HG03108 (cell line): Measurements from ENCODE around the gene TMEM80.
A peak's percentile ranks its signal among the peaks of the same experiment; 100 is the strongest.
"Not testable (repeated sequence)": the region's sequence is repeated elsewhere in the genome, so short reads cannot be mapped to it uniquely, and the experiment has no call there.

ENCODE experiments used
- ATAC-seq: cut with Tn5 transposase; IDR thresholded peaks from one replicate; pipeline ENCODE4 v1.9.1; 2021; ENCODE audit warnings: moderate library complexity; ENCODE audit not compliant: unreplicated experiment

Gene TMEM80

DNA sequence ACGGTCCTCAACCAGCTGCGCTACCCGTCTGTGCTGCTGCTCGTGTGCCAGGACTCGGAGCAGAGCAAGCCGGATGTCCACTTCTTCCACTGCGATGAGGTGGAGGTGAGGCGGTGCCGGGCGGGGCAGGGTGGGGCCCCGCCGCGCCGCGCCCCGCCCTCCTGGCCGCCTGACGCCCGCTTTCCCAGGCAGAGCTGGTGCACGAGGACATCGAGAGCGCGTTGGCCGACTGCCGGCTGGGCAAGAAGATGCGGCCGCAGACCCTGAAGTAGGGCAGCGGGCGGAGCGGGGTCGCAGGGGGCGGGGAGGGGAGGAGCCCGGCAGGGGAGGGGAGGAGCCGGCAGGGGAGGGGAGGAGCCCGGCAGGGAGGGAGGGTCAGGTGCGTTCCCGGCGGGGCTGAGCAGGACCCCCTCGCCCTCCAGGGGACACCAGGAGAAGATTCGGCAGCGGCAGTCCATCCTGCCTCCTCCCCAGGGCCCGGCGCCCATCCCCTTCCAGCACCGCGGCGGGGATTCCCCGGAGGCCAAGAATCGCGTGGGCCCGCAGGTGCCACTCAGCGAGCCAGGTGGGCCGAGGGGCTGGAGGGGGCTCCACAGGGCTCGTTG lies 25.1 kb downstream of the TMEM80 start:
- ATAC-seq = no peak

DNA sequence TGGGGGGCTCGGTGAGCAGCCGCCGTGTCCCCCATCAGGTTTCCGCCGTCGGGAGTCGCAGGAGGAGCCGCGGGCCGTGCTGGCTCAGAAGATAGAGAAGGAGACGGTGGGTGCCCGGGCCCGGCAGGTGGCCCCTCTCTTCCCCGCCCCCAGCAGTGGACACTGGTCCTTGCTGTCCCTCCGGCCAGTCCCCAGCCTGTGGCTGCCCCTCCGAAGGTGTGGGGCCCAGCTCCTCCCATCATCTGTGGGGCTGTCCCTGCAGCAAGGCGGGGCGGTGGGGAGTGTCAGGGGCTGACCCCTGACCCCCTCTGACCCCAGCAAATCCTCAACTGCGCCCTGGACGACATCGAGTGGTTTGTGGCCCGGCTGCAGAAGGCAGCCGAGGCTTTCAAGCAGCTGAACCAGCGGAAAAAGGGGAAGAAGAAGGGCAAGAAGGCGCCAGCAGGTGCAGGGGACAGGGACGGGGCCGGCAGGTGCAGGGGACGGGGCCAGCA lies 25.7 kb downstream of the TMEM80 start:
- no peak for ATAC-seq

DNA sequence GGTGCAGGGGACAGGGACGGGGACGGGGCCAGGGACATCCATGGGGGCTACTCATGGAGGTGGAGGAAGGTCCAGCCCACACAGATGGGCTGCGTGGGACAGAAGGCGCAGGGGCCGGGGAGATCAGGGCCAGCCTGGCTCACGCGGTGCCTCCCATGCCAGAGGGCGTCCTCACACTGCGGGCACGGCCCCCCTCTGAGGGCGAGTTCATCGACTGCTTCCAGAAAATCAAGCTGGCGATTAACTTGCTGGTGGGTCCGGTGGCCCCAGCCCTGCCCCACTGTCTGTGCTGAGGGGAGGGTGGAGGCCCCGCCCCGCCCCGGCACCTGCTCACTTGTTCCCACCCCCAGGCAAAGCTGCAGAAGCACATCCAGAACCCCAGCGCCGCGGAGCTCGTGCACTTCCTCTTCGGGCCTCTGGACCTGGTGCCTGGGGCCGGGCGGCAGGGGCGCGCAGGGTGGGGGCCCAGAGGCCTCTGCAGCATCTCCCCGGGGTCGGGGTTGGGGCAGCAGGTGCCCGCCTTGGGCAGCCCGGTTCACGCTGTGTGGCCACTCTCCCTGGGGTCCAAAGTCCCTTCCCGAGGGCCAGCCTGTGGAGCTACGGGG lies 26.2 kb downstream of the TMEM80 start:
- ATAC-seq = no peak

DNA sequence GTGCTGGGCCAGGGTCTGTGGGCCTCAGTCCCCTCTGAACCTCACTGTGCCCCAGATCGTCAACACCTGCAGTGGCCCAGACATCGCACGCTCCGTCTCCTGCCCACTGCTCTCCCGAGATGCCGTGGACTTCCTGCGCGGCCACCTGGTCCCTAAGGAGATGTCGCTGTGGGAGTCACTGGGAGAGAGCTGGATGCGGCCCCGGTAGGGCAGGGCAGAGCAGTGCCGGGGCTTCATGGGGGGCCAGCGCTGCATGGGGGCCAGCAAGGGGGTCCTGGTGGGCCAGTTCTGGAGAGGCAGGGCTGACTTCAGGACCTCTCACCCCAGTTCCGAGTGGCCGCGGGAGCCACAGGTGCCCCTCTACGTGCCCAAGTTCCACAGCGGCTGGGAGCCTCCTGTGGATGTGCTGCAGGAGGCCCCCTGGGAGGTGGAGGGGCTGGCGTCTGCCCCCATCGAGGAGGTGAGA lies 26.8 kb downstream of the TMEM80 start:
- ATAC-seq = no peak

DNA sequence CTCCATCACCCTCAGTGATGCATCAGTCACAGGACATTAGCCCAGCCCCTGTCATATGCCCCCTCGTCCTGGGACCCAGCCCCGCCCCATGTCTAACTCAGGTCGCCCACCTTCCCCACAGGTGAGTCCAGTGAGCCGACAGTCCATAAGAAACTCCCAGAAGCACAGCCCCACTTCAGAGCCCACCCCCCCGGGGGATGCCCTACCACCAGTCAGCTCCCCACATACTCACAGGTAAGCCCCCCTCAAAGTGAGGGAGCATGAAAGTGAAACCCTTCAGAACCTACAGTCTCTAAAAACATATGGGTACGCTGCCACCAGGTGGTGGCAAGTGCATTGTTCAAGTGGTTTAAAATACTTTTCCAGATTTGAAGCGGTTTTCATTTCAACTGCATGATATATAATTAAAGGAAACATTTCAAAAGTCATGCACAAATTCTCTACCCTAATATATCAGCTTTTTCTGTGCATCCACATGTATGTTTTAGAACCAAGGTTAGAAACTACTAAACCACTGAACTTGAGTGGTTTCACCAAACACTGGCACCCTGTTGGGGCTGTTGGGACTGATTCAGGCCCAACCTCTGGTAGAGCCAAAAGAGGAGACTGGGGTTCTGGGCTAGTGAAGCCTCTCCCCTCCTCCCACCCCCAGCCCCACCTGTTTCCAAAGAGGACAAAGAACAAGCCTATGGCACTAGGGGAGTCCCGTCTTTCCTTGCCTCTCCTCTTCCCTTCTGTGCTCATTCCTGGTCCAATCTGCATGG lies 27.7 kb downstream of the TMEM80 start:
- ATAC-seq = no peak

DNA sequence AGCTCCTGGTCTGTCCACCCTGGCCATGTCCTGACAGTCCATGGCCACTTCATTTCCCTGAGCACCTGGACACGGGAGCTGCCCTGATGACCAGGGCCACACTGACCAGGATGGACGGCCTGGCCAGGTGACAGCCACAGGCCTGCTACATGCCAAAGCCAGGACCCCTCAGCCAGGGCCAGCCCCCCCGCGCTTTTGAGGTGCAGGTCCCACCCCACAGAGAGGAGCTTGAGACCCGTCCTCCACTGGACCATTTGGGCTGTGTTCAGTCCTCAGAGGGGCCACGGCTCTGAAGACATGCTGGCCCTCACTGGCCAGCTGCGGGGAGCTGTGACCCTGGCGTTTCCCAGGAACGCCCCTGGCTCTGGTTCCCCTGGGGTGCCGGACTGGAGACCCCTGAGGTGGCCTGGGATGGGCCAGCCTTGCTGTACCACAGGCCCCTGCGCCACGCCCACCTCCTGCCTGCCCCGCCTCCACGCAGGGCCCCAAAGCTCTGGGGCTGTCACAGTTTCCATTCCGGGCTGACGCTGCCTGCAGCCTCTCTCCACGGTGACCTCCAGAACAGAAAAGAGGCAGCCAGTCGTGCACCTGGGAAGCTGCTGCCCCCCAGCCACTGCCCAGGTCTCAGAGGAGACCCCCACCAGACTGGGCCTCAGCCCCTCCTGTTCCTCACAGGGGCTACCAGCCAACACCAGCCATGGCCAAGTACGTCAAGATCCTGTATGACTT lies 28.6 kb downstream of the TMEM80 start:
- no peak for ATAC-seq

DNA sequence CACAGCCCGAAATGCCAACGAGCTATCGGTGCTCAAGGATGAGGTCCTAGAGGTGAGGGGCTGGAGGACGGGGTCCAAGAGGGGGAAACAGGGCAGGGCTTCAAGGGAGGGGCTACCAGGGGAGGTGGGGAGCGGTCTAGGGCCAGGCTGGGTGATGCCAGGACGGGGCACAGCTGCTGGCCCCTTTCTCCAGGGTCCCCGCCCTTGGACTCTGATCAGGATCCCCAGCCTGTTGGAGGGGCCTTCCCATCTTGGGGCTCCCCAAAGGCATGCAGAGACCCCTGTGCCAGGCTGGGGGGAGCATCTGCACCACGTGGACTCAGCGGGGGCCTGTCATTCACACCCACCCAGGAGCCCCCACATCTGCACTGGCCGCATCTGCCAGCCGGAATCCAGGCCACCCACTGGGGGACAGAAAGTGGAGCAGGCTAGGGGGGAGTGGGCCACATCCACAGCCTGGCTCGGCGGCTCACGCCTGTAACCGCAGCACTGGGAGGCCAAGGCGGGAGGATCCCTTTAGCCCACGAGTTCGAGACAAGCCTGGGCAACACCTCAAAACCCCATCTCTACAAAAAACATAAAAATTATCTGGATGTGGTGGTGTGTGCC lies 29.3 kb downstream of the TMEM80 start:
- no peak for ATAC-seq

DNA sequence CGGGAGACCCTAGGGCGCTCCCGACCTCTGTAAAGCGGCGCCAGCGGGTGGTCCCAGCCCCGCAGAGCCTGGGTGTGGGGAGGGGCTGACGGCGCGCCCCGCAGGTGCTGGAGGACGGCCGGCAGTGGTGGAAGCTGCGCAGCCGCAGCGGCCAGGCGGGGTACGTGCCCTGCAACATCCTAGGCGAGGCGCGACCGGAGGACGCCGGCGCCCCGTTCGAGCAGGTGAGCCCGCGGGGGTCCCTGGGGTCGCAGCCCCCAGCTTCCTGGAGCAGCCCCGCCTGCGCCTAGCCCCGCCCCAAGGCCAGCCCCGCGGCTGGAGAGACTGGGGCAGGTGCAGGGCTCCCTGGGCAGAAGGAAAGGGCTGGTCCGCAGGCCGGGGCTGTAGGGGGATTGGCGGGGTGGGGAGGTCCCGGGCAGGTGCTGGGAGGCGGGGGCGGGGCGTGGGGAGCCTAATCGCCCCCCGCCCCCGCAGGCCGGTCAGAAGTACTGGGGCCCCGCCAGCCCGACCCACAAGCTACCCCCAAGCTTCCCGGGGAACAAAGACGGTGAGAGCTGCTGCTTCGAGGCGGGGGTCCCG lies 30.1 kb downstream of the TMEM80 start:
- no peak for ATAC-seq

DNA sequence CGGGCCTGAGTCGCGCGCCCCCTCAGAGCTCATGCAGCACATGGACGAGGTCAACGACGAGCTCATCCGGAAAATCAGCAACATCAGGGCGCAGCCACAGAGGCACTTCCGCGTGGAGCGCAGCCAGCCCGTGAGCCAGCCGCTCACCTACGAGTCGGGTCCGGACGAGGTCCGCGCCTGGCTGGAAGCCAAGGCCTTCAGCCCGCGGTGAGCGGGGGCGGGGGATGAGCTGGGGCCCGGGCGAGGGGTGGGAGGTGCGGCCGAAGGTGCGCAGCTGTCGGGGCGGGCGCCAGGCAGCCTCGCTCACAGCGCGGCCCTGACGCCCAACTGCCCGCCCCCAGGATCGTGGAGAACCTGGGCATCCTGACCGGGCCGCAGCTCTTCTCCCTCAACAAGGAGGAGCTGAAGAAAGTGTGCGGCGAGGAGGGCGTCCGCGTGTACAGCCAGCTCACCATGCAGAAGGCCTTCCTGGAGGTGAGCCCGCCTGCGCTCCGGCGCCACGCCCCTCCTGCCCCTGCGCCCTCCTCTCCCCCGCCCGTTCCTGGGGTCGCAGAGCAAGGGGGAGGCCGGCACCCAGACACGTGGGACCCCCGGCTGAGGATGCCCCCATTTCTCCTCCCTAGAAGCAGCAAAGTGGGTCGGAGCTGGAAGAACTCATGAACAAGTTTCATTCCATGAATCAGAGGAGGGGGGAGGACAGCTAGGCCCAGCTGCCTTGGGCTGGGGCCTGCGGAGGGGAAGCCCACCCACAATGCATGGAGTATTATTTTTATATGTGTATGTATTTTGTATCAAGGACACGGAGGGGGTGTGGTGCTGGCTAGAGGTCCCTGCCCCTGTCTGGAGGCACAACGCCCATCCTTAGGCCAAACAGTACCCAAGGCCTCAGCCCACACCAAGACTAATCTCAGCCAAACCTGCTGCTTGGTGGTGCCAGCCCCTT lies 30.9 kb downstream of the TMEM80 start:
- no peak for ATAC-seq

DNA sequence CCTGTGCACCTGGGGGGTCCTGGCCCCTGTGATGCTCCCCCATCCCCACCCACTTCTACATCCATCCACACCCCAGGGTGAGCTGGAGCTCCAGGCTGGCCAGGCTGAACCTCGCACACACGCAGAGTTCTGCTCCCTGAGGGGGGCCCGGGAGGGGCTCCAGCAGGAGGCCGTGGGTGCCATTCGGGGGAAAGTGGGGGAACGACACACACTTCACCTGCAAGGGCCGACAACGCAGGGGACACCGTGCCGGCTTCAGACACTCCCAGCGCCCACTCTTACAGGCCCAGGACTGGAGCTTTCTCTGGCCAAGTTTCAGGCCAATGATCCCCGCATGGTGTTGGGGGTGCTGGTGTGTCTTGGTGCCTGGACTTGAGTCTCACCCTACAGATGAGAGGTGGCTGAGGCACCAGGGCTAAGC lies 31.7 kb downstream of the TMEM80 start:
- ATAC-seq = no peak

DNA sequence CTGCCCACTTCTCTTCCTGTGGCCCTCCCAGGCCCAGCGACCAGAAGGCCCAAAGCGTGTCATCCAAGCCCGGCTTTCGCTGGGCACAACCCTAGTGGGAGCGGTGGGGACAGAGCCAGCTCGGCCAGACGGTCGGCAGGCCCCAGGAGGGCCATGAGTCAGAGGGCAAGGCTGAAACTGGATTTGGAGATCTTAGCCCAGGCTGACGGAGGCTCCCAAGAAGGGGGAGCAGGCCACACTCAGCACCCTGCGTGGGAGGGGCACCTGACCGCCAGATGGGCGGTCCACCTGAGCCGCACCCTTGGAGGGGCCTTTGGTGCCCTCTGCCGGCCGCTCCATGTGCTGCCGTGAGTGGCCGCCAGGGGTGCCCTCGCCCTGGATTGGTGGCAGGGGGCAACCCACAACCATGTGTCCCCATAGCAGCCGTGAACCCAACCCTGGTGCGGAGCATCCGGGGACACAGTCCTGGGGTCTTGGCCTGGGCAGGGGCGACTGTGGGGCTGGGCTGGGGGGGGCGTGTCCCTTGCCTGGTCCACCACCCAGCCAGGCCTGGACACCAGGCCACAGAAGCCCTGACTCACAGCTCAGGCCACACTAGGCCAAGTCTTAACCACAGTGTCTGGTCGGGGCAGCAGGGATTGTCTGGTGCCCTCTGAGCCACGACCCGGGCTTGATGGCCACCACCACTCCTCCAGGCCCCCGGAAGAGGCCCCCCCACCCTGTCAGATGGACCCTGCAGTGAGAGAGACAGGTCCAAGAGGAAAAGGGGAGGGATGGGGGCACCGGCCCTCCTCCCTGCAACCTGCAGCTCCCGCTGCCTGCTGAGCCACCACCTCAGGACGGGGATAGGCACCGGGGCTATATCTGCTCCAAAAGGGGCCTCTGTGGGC lies 32.5 kb downstream of the TMEM80 start:
- peak; percentile 57 for ATAC-seq

DNA sequence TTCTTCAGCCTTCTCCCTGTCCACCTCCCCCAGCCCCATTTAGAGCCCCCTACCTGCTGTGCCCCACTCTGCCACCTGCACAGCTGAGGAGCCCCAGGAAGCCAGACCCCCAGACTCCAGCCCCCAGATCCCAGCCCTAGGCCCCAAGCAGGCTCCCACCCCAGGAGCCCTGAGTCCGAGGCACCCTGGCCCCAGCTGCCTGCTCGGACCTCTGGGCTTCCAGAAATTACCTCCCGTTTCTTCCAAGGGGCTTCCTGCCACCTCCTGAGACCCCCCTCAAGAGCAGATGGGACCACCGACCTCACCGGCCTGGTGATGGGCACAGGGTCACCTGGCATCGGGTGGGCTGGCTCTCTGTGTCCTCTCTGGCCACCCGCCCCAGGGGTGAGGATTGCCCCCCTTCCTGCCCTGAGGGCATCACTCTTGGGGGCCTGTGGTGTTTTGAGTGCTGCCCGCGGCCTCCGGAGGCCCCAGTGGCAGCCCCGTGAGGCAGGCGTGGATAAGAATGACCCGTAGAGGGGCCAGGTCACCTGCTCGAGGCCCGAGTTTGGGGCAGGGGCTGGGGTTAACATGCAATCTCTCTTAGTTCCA lies 33.4 kb downstream of the TMEM80 start:
- no peak for ATAC-seq

DNA sequence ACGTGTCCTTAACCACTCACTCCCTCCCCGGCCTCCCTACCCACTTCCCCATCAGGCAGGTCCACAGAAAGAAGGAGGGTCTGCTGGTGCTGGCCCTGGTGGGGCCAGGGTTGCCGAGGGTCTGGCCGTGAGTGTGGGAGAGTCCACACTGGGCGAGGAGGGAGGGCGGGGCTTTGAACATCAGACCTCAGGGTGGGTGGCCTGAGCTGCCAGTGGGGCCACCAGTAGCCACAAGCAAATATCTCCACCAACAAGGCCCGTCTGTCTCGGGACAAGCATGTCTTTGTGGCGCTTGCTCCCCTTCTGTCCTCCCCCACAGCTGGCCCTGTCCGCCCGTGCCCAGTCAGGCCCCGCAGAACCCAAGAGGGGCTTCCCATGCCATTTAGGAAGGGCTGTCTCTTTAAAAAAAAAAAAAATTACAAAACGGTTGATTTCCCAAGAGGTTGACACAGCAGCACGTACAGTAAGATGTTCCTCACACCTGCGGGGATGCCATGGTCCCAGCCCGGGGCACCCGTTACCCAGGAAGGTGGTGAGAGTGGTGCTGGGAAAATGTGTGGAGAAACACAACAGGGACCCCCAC lies 34.0 kb downstream of the TMEM80 start:
- no peak for ATAC-seq

DNA sequence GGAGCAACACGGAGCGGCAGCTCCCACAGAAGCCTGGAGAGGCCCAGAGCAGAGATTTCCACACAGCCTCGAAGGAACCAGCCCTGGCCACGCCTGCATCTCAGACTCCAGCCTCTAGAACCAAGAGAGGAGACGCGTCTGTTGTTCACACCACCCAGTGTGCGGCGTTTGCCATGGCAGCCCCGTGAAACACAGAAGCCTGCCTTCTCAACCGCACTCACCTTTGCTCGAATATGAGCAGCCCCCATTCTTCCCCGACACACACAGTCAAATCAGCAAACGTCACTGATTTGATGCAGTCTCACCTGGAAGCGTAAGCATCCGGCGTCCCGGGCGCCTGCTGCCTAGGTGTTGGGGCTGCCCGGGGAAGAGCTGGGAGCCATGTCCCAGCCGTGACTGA lies 37.5 kb downstream of the TMEM80 start:
- ATAC-seq = no peak

DNA sequence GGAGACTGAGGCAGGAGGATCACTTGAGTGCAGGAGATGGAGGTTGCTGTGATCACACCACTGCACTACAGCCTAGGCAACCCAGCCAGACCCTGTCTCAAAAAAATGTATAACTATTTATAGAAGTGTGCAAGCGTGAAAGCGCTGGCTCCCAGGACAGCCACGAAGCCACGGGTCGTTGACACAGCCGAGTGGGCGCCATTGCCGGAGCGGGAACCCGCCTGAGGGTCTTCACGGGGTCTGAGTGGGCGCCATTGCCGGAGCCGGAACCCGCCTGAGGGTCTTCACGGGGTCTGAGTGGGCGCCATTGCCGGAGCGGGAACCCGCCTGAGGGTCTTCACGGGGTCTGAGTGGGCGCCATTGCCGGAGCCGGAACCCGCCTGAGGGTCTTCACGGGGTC lies 38.9 kb downstream of the TMEM80 start:
- ATAC-seq = not testable (repeated sequence)

DNA sequence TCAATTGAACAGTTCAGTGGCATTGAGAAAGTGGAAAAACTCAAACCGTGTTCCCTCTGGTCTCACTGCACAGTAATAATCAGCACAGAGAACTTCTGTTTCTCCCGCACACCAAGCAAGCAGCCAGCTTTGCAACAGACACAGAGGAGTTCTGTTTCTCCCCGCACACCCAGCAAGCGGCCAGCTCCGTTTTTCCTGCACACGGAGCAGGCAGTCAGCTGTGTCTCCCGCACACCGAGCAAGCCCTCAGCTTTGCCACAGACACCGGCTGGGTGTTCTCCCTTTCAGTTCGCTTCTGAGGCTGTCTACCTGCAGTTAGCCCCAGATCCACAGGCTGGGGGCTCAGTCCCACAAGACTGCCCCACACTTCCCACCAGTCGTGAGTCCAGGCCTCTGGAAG lies 41.8 kb downstream of the TMEM80 start:
- no peak for ATAC-seq

DNA sequence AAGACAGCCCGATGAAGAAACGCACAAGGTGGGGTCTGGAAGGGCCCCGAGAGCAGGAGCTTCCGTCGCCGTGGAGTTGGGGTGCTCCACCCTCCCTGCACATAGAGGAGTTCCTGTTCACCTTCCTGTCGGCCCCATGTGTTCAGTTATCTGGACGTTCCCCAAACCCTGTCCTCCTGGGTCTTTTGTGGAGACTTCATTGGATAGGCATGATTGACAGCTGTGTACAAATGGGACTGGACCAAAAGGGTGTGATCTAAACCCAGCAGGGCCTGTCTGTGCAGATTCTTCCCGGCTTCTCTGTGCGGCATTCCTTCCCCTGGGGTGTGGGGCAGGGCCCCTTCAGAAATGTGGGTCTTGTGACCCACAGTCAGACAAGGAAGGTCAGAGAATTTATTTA lies 42.3 kb downstream of the TMEM80 start:
- not testable (repeated sequence) for ATAC-seq

DNA sequence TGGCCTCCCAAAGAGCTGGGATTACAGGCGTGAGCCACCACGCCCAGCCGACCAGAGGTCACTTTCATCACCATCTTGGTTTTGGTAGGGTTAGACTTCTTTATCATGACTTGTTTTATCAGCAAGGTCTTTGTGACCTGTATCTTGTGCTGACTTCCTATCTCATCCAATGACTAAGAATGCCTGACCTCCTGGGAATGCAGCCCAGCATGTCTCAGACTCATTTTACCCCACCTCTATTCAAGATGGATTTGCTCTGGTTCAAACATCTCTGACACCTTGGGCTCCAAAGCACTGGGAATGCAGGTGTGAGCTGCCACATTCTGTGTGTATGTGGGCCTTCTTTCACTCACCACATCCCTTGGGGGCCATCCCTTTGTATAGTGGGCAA lies 46.5 kb downstream of the TMEM80 start:
- ATAC-seq = no peak
